Hematopoietic multipotent progenitor cell (in vitro differentiated cells): ENCODE results near the gene LRRIQ1. TPM values are rescaled to one million over a fixed set of nuclear protein-coding genes. Genes with fewer than 3 reads are reported as not detected.
"Not testable (repeated sequence)": the region's sequence is repeated elsewhere in the genome, so short reads cannot be mapped to it uniquely, and the experiment has no call there.

Experiments
- DNase-seq, 3 donors: peaks; one replicate each; pipeline ENCODE4 v3.0.0-alpha.2; 2011 to 2015; ENCODE audit warnings: low read depth in 2 of 3, low spot score in 2 of 3
- total RNA-seq: library from RNA; depleted of rRNA; stranded (reverse); fragments of >200 nt; gene quantifications from one replicate; pipeline ENCODE4 v1.2.3, GENCODE V29; 2012

LRRIQ1 gene
- total RNA-seq, 1 donor, result under 0.01 TPM

DNA sequence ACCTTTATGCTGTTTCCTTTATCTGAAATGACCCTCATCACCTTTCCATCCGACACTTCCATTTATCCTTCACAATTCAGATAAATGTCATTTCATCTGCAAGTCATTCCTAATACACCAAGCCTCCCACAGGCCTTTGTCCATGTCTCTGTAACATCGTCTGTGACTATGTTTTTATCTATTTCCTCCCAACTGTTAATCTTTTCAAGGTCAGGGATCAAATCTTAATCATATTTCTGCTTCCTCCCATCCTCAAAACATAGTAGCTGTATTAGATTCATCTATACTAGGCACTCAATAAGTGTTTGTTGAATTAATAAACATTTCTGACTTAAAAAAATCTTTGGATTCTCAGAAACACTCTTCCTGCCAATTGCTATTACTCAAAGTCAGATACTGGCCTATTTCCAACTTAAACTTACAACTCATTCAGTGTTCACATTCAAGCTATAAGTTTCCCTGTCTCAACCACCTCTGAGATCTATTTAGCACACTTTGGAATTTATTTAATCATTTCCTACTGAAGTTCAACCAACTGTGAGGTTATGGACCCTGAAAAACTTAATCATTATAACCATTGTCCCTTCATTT lies 143.6 kb downstream of the LRRIQ1 start:
- no peak for DNase-seq

DNA sequence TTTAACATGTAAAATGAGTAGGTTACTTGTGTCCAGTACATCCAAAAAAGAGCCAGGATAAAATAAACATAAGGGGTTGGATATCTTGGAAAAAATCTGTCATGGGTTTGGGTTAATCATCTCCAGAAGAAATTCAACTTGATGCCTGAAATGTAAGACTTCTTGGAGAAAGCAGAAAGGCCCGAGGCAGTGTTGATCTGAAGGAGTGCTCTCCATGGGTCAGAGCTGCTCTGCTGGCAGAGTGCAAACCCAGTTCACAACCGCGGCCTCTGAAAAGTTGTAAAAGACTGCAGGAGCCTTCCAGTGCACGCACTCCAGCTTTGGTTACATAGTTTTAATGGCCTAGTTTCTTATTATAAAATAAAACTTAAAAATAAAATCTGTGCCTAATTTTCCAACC lies 146.5 kb downstream of the LRRIQ1 start:
- no peak for DNase-seq

DNA sequence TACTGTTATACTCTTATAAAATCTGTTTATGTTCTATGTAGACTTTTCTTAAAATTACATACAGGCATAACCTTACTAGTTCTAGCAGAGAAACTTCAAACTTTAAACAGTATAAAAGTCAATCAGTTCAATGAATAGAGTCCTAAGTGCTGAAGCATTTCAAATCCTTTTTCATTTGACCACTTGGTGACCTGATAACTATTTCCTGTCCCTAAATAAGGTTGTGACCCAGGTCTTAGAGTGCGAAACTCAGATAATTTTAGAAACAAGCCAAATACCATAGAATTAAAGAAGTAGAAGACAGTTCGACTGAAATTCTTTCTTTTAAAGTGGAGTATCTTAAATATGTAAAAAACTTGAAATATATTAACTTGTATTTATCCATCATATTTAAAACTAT lies 147.7 kb downstream of the LRRIQ1 start:
- no peak for DNase-seq

DNA sequence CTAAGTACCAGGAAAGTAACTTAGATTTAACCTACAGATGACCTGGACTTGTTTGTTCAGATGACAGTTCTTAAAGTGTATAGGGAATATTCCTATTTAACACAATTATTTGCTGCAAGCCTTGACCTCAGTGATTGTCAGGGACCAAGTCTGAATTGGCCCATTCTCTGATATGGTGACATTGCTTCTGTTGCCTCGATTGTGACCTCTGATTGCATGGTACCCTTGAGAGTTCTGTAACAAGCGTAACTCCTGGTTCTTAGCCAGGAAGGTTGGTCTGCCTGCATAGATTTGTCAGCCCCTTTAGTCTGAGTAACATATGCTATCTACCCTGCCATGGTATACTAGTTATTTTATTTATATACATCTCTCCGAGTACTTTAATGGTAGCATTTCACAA lies 150.1 kb downstream of the LRRIQ1 start:
- no peak for DNase-seq

DNA sequence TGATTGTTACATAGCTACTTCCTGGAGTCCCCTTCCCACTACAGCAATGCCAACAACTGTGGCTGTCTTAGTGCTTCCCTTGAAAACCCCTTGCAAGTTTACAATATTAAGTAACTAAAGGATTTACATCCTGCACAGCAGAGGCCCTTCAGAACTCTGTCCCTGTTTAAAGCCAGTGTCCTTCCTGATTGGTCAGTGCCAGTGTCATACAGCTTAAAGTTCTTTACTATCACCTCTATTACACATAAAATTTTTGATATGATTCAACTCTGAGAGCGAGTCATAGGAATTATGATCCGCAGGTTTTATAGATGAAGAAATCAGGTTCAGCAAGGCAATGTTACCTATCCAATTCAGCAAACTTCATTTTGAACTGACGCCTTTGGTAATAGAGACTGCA lies 152.5 kb downstream of the LRRIQ1 start:
- no peak for DNase-seq

DNA sequence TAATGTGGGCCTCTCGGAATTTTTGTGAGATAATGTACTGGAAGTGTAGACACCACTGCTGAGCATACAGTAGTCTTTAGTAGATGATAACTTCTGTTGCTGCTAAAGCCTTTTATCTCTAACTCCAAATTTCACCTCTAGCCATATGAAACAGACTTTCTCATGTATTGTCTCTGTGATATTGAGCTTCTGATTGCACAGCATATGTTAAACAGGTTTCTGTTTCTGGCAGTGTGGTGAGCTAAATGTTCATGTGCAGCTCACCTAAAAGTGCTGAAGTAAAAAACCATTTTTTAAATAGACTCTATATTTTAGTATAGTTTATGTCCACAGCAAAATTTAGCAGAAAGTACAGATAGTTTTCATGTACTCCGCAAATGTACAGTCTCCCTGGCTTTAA lies 154.6 kb downstream of the LRRIQ1 start:
- no peak for DNase-seq

DNA sequence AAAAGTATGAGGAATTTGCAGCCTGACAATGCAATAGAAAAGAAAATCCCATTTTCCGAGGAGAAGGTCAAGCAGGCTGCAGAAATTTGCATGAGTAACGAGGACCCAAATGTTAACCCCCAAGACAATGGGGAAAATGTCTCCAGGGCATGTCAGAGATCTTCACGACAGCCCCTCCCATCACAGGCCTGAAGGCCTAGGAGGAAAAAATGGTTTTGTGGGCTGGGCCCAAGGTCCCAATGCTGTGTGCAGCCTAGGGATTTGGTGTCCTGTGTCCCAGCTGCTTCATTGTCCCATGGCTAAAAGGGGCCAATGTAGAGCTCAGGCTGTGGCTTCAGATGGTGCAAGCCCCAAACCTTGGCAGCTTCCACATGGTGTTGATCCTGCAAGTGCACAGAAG lies 167.7 kb downstream of the LRRIQ1 start:
- DNase-seq, result not testable (repeated sequence)

DNA sequence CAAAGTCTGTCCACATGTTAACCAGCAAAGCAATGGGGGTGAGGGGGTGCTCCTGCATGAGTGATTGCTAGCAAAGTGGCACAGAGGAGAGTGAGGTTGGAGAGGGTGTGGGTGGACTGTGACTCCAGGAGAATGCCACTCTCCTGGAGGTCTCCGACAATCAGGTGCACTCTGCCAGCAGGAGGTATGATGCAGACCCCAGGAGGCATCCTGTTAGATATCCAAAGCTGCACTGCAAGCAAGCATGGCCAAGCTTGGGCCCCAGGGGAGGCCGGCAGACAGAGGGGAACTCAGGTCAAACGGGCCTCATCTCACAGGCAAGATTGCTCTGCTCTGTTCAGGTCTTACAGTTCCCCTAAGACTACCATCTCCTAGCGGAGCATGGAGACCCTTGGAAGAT lies 170.4 kb downstream of the LRRIQ1 start:
- DNase-seq, result no peak

DNA sequence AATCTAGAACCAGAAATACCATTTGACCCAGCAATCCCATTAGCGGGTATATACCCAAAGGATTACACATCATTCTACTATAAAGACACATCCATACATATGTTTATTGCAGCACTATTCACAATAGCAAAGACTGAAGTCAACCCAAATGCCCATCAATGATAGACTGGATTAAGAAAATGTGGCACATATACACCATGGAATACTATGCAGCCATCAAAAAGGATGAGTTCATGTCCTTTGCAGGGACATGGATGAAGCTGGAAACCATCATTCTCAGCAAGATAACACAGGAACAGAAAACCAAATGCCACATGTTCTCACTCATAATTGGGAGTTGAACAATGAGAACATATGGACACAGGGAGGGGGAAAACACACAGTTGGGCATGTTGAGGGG lies 188.2 kb downstream of the LRRIQ1 start:
- not testable (repeated sequence) for DNase-seq

DNA sequence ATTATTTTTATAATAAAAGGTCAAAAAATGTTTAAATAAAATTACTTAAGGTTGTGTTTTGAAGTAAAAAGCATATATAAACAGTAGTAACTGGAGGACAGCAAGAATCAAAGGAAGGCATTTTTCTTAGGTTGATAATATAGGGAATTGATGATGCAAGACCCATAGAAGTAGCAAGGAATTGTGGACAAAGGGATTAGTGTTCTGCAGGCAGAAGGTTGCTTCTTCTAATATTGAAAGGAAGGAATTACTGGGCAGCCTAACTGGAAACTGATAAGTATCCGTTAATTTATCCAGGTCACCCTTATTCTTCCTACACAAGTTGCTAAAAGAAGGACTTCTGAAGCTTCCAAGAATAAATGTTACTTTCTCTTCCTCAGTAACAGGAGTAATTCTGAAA lies 189.3 kb downstream of the LRRIQ1 start:
- DNase-seq, result no peak

DNA sequence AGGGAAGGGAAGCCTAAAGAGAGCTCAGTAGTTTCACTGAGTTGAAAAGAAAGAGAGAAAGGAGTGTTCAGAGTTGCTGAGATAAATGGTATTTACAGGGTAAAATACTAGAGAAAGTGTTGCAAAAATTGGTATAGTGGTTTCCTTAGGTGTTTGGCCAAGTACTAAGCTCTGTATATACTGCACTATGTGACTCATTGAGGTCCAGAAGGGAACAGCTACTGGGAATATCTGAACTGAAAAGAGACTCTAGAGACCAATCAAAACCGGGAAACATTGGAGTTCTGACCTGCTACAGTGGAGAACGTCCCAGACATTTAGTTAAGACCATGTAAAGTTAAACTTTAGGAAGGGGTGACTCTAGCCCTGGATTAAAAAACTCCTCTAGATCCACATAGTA lies 201.2 kb downstream of the LRRIQ1 start:
- DNase-seq, result no peak

DNA sequence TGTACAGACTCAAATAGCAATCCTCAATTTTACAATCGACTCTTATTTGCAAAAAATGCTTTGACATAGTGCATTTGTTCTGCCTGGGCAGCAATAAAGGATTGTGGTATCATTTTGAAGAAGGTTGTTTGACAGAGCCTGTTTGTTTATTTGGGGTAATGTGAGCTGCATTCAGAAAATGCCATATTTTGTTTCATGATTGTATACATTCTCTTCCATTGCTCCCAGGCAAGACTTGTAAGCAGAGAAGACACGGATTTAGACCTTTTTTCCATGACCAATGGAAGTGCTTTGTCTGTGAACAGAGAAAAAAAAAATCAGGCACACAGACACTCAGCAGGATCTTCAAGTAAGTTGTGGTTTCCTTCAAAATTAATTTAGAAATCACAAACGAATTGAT lies 208.4 kb downstream of the LRRIQ1 start:
- DNase-seq, result no peak

DNA sequence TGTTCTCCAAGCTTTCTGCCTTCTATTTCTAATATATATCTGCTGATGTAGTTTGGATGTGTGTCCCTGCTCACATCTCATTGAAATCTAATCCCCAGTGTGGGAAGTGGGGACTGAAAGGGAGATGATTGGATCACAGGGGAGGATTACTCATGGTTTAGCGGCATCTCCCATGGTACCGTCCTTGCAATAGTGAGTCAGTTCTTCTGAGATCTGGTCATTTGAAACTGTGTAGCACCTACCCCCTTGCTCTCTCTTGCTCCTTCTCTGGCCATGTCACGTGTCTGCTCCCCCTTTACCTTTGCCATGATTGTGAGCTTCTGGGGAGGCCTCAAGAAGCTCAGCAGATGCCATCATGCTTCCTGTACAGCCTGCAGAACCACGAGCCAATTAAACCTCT lies 217.7 kb downstream of the LRRIQ1 start:
- DNase-seq, result no peak

DNA sequence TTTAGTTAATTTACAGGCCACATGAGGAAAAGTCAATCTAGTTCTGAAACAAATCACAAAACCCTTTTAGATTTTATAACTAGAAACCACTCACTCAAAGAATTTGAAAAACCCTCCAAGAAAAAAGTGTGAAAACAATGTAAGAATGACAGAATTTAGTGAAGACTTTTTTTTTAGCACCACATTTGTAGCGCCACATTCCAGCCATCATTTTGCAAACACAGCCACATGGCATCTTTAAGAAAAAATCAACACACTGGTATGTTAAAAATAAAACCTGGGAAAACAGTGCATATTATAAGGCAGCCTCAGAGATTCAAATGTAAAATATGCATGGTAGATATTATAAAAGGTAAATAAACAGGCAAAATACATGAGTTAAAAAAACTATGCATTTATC lies 221.5 kb downstream of the LRRIQ1 start:
- DNase-seq, result no peak

DNA sequence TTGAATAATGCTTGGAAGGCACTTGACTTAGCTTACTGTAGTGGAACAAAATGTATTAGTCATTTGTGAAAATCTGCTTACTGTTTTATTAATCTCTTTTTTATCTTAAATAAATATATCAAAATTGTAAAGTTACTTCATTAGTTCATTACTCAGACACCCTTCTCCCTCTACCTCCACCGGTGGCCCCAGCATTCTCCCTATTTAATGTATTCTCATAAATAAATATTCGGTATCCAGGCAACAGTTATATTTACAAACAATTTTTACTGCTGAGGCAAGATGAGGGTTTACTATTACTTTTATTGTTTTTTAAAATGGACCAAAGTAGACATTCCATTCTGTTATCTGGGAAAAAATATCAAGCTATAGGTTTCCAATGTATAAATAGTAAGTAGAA lies 224.3 kb downstream of the LRRIQ1 start:
- no peak for DNase-seq

DNA sequence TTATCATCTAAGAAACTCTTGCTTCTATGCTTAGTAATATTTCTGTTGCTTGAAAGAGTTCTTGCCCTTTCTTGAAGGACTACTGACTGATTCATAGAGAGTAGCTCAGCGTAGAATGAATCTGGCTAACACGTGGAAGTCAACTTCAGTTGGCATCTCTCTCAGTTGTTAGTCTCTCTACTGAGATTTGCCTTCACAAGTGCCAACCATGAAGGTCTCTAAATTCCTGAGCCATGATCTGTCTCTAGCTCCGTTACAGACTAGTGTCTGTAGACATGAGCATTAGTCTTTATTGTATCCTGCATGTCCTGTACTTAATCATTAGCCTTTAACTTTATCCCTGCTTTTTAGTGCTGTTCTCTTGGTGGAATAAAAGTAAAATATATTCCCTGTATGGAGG lies 224.7 kb downstream of the LRRIQ1 start:
- DNase-seq, result no peak

DNA sequence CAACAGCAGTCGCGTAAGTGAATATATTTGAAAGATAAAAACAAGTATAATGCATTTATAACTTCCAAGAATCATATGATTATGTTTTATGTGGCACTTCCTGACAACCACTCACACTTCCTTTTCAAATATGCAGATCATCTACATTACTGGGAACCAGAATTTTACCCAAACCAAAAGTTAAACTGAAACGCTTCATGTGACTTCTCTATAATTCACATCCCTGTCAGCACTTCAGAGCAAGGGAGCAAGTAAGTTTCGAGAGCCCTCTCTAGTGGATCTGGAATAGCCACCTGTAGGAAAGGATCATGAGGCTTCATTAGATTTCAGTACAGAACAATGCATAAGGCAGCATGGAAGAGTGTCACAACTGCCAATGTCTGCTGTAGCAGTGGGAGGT lies 230.2 kb downstream of the LRRIQ1 start:
- DNase-seq, result peak in 1 of 3 donors; percentile 26

DNA sequence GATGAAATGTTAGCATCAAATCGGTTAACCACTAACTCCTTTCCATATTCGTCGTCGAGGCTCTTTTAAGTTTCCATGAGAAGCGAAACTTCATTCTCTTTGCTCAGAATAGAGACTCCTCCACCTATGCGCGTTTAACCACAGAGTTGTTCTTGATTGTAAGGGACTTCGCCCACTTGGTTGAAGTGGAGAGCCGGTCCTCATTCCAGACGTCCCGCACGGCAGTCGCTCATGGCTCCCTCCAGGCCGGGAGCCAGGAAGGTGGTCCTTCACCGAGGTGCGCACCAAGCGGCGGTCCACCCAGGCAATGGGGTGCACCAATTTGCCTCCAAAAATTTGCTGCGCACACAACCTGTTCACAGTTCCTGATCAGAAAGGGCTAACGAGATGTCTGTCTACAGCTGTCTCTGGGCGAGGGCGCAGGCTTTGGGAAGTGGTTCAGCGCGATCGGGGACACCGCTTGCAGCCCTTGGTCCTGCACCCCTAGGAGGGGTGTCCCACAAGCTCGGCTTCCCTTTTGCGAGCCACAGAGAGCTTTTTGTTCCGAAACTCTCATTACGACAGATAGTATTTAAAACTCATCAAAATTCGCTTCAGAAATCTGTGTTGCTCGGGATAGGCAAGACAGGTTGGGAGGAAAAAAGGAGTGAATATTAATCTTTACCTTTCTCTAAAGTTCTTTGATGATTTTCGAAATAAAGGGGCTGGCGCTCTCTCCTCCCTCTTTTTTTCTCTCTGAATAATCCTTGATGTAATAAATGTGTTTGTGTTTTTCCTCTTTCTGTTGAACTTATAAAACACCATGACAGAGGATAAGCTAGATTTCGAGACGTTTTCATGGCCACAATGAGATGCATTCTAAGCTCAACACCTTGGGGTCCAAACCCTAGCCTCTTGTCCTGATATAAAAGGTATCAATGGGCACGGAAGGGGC lies 237.5 kb downstream of the LRRIQ1 start:
- DNase-seq, result peak in 1 of 3 donors; percentile 29

DNA sequence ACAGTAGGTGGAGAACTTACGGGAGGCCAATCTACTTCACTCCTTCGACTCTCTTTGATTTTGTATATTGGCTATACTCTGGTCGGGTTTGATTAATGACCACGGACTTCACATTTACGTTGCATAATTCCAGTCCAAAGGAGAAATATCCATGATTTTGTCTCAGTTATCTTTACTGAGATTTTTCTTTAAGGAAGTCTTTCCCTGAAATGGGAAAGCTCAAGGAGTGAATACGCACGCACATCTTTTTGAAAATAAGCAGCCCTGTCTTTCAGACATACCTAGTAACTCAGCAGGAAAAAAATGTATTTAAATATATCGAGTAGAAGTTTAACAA lies 238.1 kb downstream of the LRRIQ1 start:
- no peak for DNase-seq

DNA sequence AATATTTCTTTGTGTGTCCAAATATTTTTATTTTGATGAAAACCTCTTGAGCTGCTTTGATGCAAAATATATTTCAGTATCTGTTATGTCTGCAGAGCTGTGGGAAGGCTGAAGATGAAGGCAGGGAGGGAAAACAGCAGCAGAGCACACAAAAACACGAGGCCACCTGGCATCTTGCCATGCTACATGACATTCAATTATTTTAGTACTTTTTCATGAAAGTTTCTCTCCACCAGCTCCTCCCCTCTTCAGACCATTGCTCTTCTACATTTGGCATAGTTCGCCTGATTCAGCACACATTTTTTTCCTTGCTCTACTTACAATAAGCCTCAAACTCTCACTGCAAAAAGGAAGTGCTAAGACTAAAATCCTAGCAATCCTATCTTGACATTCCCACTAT lies 239.2 kb downstream of the LRRIQ1 start:
- DNase-seq, result peak in 1 of 3 donors; percentile 82

DNA sequence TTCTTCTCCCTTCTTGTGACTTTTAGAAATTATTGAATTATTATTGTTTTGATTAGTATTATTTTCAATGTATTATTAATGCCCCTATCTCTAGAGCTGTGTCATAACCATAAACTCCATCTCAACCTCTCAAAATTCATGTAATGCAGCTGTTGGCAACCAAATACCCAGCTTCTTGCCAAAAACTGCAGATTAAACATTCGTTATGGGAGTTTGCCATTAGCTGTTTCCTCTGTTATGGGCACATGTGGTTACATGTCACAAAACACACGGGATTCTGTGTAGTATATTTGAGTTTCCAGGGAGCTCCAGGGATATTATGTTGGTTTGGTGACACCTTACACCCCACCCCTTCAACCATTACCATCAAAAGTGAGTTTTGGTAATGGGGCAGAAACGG lies 241.0 kb downstream of the LRRIQ1 start:
- no peak for DNase-seq

DNA sequence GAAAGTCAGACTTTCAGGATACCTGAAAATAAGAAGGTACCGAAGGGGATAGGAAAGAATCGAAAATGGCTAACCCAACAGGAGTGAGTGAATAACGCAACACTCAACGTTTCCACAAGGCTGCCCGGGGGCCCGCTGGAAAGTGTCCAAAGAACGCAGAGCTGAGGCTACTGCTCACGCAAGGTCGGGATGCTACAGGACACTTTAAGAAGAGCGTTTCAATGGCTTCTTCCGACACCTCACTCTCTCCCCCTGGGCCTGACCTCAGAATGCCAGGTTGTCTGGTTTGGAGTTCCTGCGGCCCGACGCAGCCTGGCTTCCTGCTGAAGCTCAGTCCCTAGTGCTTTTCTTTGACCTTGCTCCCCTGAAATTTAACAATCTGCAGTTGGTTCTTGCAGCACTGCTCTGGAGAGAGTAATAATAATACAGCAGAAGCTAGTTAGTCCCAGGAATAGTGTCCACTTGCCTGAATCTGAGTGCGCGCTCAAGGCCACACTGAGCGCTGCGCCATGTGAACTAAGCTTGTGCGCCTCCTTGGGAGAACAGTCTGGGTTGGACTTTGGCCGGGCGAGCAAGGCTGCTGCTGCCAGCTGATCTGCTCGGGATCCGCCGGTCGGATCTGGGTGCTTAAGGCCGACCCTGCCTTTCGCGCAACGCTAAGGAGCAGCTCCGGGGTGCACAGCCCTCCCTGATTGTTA lies 241.9 kb downstream of the LRRIQ1 start:
- DNase-seq, result peak in 1 of 3 donors; percentile 12
